Adrenal gland (tissue), 12 donors: Measurements from ENCODE around the gene NFKBIE. TPM values are rescaled to one million over a fixed set of nuclear protein-coding genes. Genes with fewer than 3 reads are reported as not detected.

Experiments used
- DNase-seq, 7 donors: peaks; one replicate each; pipeline ENCODE4 v3.0.0-alpha.2; 2019 to 2020
- H3K27ac ChIP-seq, 5 donors: fragments of 200-600 bp; sonication (generic) in 4 of 5; 1 replicate in 3 of 5; 2 replicates in 2 of 5; pipeline versions ENCODE4 v1.5.1 to v1.8.0; 2016 to 2020; ENCODE audit warnings: mild to moderate bottlenecking in 1 of 5
- H3K27me3 ChIP-seq: fragments of 200-600 bp; 2 replicates; pipeline ENCODE4 v1.8.0; 2021
- H3K36me3 ChIP-seq, 2 donors: fragments of 200-600 bp; replicated peaks in 1 of 2; 1 replicate in 1 of 2; 2 replicates in 1 of 2; pipeline versions ENCODE4 v1.5.1 to v1.8.0; 2018 to 2022
- H3K4me1 ChIP-seq, 2 donors: fragments of 200-600 bp; replicated peaks in 1 of 2; 1 replicate in 1 of 2; 2 replicates in 1 of 2; pipeline versions ENCODE4 v1.5.1 to v1.8.0; 2018 to 2021
- H3K4me3 ChIP-seq, 4 donors: fragments of 200-600 bp; sonication (generic) in 3 of 4; one replicate each; pipeline ENCODE4 v1.5.1; 2016 to 2018
- H3K9me3 ChIP-seq, 3 donors: fragments of 200-600 bp; sonication (generic) in 1 of 3; replicated peaks in 1 of 3; 1 replicate in 2 of 3; 2 replicates in 1 of 3; pipeline versions ENCODE4 v1.5.1 to v1.8.0; 2016 to 2021
- CTCF ChIP-seq, 6 experiments: fragments of 450-650 bp in 4 of 6; fragments of 200-600 bp in 2 of 6; sonication (generic) in 1 of 6; IDR thresholded peaks; 1 replicate in 5 of 6; 2 replicates in 1 of 6; pipeline versions ENCODE4 v1.5.1 to v1.8.0; 2016 to 2021; ENCODE audit warnings: antibody characterized with exemption in 6 of 6, mild to moderate bottlenecking in 2 of 6, moderate library complexity in 1 of 6
- POLR2A ChIP-seq, 2 donors: fragments of 450-650 bp; IDR thresholded peaks; one replicate each; pipeline ENCODE4 v1.6.1; 2017; ENCODE audit warnings: antibody characterized with exemption in 2 of 2, mild to moderate bottlenecking in 2 of 2, moderate library complexity in 1 of 2
- WGBS, 4 donors: extraction: QIAGEN DNeasy Blood & Tissue Kit in 2 of 4; methylation state at CpG; one replicate each; pipeline versions ENCODE4 v1.1.5 to v1.1.7; 2013 to 2017; 5-methylcytosine and 5-hydroxymethylcytosine counted together
- intact Hi-C, 2 donors: fragments of 100-400 bp; cut with DNase I; formaldehyde crosslinking; loops; one replicate each; pipeline versions ENCODE4 v1.14.1 to v1.15.0; 2022 to 2023
- polyA plus RNA-seq, 3 donors: library from polyadenylated mRNA; stranded (reverse); fragments of 200-250 nt in 2 of 3; fragments of 350-450 nt in 1 of 3; fragmentation: Illumina TruSeq in 1 of 3; extraction: RNeasy Lipid Tissue Mini Kit (QIAGEN cat#74804) in 1 of 3; gene quantifications; one replicate each; pipeline ENCODE4 v1.2.3, GENCODE V29; 2013 to 2014
- total RNA-seq, 9 donors: library from RNA; depleted of rRNA in 4 of 9; stranded (reverse); fragments of >200 nt in 4 of 9; fragments of 120-200 nt in 1 of 9; fragmentation: NEBNext Ultra II Directional in 1 of 9; extraction: Animal tissue kit (Norgen Biotek cat#: 25700) in 1 of 9; gene quantifications; one replicate each; pipeline versions ENCODE4 v1.1.0 to v1.2.4, GENCODE V29; 2013 to 2023
- donor health status: healthy with polysubstance abuse.
- donor health status: Bipolar disorder and iron deficiency.
- donor health status: DM: yes; HTN: yes; CAD: no.
- donor health status: DM: no; HTN: no; CAD: no.
- donor health status: DM: no; HTN: no; CAD: no.
- donor health status: DM: yes; HTN: yes; CAD: no.

NFKBIE gene
- total and polyA plus RNA-seq, 12 donors = 4.8 to 31.2 (median 10.4) TPM

GRCh38 chr6:44245391-44245911 lies 19.9 kb downstream of the NFKBIE start:
- Histone ChIP-seq H3K4me1 (peaks cover 19 to 23% of the 10 kb centered on the region in 2 donors), H3K9me3 (no peaks in the 10 kb centered on the region), H3K27me3 (no peaks in the 10 kb centered on the region), H3K36me3 (peaks cover 0 to 25% of the 10 kb centered on the region in 2 donors), H3K4me3 (peak overlapping the region in 2 of 4 donors; percentile 93 to 99), H3K27ac (peak overlapping the region; percentile 78 to 100 (median 98))
- intact Hi-C loops = no loop called here
- TF ChIP-seq POLR2A (IDR thresholded peaks at IDR 0.05) = no peak
- TF ChIP-seq CTCF (IDR thresholded peaks at IDR 0.05) = no peak
- WGBS, 4 donors = 61 to 74% (median 65%) methylated on average over 11 to 12 of the region's 12 CpGs
- DNase-seq = no peak

DNA sequence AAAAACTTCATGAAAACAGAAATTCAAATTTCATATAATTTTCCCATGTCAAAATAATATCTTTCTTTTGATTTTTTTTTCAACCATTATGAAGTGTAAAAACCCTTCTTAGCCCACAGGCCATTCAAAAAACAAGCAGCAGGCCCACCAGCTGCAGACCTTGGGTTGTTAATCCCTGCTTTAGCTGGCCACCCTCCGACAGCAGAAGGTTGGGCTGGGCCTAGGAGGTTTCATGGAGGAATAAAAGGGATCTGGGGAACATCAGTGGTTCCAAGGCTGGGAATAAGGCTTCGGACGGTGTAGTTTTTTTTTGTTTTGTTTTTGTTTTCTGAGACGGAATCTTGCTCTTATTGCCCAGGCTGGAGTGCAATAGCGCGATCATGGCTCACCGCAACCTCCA lies 22.0 kb downstream of the NFKBIE start:
- no peak for DNase-seq
- Histone ChIP-seq H3K4me3 (no peak overlapping the region), H3K4me1 (peaks cover 3 to 11% of the 10 kb centered on the region in 2 donors), H3K9me3 (no peaks in the 10 kb centered on the region), H3K36me3 (peaks cover 0 to 4% of the 10 kb centered on the region in 2 donors), H3K27me3 (no peaks in the 10 kb centered on the region), H3K27ac (no peak overlapping the region)
- intact Hi-C loops = no loop called here
- no peak for TF ChIP-seq POLR2A (IDR thresholded peaks at IDR 0.05)
- TF ChIP-seq CTCF (IDR thresholded peaks at IDR 0.05) = no peak
- WGBS, 4 donors = 93 to 94% (median 93%) methylated on average over 7 of the region's 7 CpGs

- peak overlapping the region; percentile 93 to 98 (median 97) for H3K27ac ChIP-seq
- H3K36me3 ChIP-seq = no peaks in the 10 kb centered on the region
- no peak overlapping the region for H3K4me3 ChIP-seq
- H3K9me3 ChIP-seq = no peaks in the 10 kb centered on the region
- WGBS, 4 donors = 76 to 82% (median 79%) methylated on average over 7 of the region's 7 CpGs
- intact Hi-C loops = loop anchor here (10.0 kb wide), 2 partner anchors 134 to 144 kb away; no protein-coding TSS in a partner anchor
- TF ChIP-seq POLR2A (IDR thresholded peaks at IDR 0.05) (no peak), CTCF (IDR thresholded peaks at IDR 0.05) (no peak)
- H3K27me3 ChIP-seq = no peaks in the 10 kb centered on the region
- DNase-seq = peak in 2 of 7 donors; percentile 23 to 34
- peaks cover 19 to 23% of the 10 kb centered on the region in 2 donors for H3K4me1 ChIP-seq
These were observed 26.5 kb downstream of the NFKBIE start for GRCh38 chr6:44238687-44239350.

DNA sequence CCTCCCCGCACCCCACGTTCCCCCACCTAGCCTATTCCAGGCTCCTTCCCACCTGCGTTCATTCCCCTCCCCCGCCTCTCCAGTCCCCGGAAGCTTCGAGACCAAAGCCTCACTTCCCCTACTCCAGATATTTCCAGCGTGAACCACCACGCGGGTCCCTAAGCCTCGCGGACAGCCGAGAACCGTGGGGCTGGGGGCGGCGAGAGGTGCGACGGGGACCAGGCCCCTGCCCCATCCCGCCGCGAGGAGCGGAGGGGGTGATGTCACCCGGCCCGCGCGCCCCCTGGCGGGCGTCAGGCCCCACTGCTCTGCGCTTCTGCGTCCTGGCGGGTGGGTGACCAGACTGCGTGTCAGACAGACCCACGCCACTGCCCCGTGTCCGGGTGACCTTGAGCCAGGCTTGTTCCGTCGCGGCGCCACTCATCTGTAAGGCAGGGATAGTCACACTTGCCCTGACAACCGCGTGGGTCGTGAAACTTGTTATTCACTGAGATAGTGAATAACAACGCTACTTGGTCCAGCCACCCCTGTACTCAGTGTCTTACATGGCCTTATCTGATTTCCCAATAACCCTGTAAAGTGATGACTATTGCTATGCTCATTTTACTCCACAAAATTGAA lies 27.4 kb downstream of the NFKBIE start:
- Histone ChIP-seq H3K36me3 (peaks cover 0 to 4% of the 10 kb centered on the region in 2 donors), H3K4me3 (peak overlapping the region in 3 of 4 donors; percentile 41 to 72 (median 61)), H3K27me3 (no peaks in the 10 kb centered on the region), H3K4me1 (peaks cover 27 to 32% of the 10 kb centered on the region in 2 donors), H3K9me3 (no peaks in the 10 kb centered on the region), H3K27ac (peak overlapping the region; percentile 93 to 98 (median 97))
- WGBS, 4 donors = 1 to 2% (median 1%) methylated on average over 17 to 42 of the region's 42 CpGs
- peak; percentile 85 to 94 (median 90) for DNase-seq
- intact Hi-C loops = loop anchor here (2.0 to 10.0 kb wide), 3 partner anchors 65 to 143 kb away; no protein-coding TSS in a partner anchor
- TF ChIP-seq POLR2A (IDR thresholded peaks at IDR 0.05) (peak; percentile 16 to 39), CTCF (IDR thresholded peaks at IDR 0.05) (peak; percentile 94 to 99 (median 97))
